22Rv1 (cell line): ENCODE measurements around the gene MGAT5B.

ENCODE experiments used
- ZFX ChIP-seq: fragments of 450-650 bp; IDR thresholded peaks from 2 replicates; pipeline ENCODE4 v1.6.1; 2017; ENCODE audit warnings: antibody characterized with exemption, borderline replicate concordance
- TF ChIP-seq, protein P1 (sequence below): fragments of 450-650 bp; IDR thresholded peaks from 2 replicates; pipeline ENCODE4 v1.5.1; 2017; ENCODE audit warnings: mild to moderate bottlenecking

DNA sequence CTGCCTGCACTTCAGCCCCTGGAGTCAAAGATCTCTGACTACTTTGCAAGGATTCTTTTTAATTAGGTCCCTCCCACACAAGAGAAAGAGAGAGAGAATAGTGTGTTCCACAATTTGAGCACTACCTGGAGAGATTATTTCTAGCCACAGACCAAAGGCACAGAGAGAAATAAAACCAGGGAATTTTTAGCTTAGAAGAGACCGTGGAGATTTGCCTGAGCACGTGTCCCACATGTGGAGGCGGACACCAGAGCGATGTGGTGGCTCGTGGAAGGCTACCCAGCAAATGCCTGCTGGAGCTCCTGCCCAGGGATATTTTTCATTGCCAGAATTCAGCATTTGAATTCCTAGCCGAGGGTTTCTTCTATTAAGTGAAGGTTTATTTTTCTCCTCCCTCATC is 50.6 kb downstream of the MGAT5B start:
- TF ChIP-seq, protein P1, sequence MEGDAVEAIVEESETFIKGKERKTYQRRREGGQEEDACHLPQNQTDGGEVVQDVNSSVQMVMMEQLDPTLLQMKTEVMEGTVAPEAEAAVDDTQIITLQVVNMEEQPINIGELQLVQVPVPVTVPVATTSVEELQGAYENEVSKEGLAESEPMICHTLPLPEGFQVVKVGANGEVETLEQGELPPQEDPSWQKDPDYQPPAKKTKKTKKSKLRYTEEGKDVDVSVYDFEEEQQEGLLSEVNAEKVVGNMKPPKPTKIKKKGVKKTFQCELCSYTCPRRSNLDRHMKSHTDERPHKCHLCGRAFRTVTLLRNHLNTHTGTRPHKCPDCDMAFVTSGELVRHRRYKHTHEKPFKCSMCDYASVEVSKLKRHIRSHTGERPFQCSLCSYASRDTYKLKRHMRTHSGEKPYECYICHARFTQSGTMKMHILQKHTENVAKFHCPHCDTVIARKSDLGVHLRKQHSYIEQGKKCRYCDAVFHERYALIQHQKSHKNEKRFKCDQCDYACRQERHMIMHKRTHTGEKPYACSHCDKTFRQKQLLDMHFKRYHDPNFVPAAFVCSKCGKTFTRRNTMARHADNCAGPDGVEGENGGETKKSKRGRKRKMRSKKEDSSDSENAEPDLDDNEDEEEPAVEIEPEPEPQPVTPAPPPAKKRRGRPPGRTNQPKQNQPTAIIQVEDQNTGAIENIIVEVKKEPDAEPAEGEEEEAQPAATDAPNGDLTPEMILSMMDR: no peak
- TF ChIP-seq ZFX: no peak
